ENCODE results near the gene BHMT.

The BHMT gene

GRCh38 chr5:79111387-79111959, at the start of gene BHMT:
TSS of gene BHMT (plus strand) at chr5:79111809. CDS start at chr5:79111886, 77 bp downstream.
- H3K4me1 ChIP-seq (ENCODE audit: low read depth, poor library complexity, severe bottlenecking): no peaks in the 10 kb centered on the region
- H3K36me3 ChIP-seq (ENCODE audit: insufficient read depth): no peaks in the 10 kb centered on the region
- TF ChIP-seq CTCF (conservative IDR thresholded peaks at IDR 0.05; ENCODE audit: low read depth, low read length): no peak
- no peak within 1 kb of the TSS for H2AFZ ChIP-seq (ENCODE audit: low read depth)
- no peak within 1 kb of the TSS for H3K9ac ChIP-seq
- no peaks in the 10 kb centered on the region for H3K27me3 ChIP-seq (ENCODE audit: insufficient read depth, low read depth)
- H4K20me1 ChIP-seq (ENCODE audit: insufficient read depth): no peaks in the 10 kb centered on the region
- H3K27ac ChIP-seq: no peak within 1 kb of the TSS
- H3K4me3 ChIP-seq (IDR thresholded peaks at IDR 0.05; ENCODE audit: insufficient read depth, low read depth, low read length): no peak within 1 kb of the TSS
- no peak within 1 kb of the TSS for H3K4me2 ChIP-seq
- H3K79me2 ChIP-seq (ENCODE audit: insufficient read depth, low read depth): no peaks in the 10 kb centered on the region

- H3K4me3 ChIP-seq (IDR thresholded peaks at IDR 0.05; ENCODE audit: insufficient read depth, low read depth, low read length): no peak overlapping the region
- H3K27me3 ChIP-seq (ENCODE audit: insufficient read depth, low read depth): no peaks in the 10 kb centered on the region
- H3K27ac ChIP-seq: no peak overlapping the region
- no peaks in the 10 kb centered on the region for H4K20me1 ChIP-seq (ENCODE audit: insufficient read depth)
- H3K9ac ChIP-seq: no peak overlapping the region
- TF ChIP-seq CTCF (conservative IDR thresholded peaks at IDR 0.05; ENCODE audit: low read depth, low read length): no peak
- H3K79me2 ChIP-seq (ENCODE audit: insufficient read depth, low read depth): no peaks in the 10 kb centered on the region
- no peak overlapping the region for H2AFZ ChIP-seq (ENCODE audit: low read depth)
- no peaks in the 10 kb centered on the region for H3K36me3 ChIP-seq (ENCODE audit: insufficient read depth)
- H3K4me1 ChIP-seq (ENCODE audit: low read depth, poor library complexity, severe bottlenecking): no peaks in the 10 kb centered on the region
- no peak overlapping the region for H3K4me2 ChIP-seq
Measured at GRCh38 chr5:79062436-79062835, 49.2 kb upstream of the BHMT start.

GRCh38 chr5:79069488-79070349, 41.9 kb upstream of the BHMT start, which contains the start of the genes BHMT2 and DMGDH:
TSS of gene BHMT2 (plus strand) at chr5:79069767. CDS start at chr5:79069783, 16 bp downstream.
TSS of gene DMGDH (minus strand) at chr5:79069674. CDS start at chr5:79069620, 54 bp downstream.
- no peak within 1 kb of the TSS for H3K4me2 ChIP-seq
- TF ChIP-seq CTCF (conservative IDR thresholded peaks at IDR 0.05; ENCODE audit: low read depth, low read length): no peak
- H4K20me1 ChIP-seq (ENCODE audit: insufficient read depth): no peaks in the 10 kb centered on the region
- no peaks in the 10 kb centered on the region for H3K27me3 ChIP-seq (ENCODE audit: insufficient read depth, low read depth)
- no peaks in the 10 kb centered on the region for H3K4me1 ChIP-seq (ENCODE audit: low read depth, poor library complexity, severe bottlenecking)
- no peak within 1 kb of the TSS for H3K27ac ChIP-seq
- no peak within 1 kb of the TSS for H3K9ac ChIP-seq
- no peaks in the 10 kb centered on the region for H3K79me2 ChIP-seq (ENCODE audit: insufficient read depth, low read depth)
- H3K36me3 ChIP-seq (ENCODE audit: insufficient read depth): no peaks in the 10 kb centered on the region
- H2AFZ ChIP-seq (ENCODE audit: low read depth): no peak within 1 kb of the TSS
- H3K4me3 ChIP-seq (IDR thresholded peaks at IDR 0.05; ENCODE audit: insufficient read depth, low read depth, low read length): no peak within 1 kb of the TSS

GRCh38 chr5:79070350-79070667, 41.3 kb upstream of the BHMT start:
- no peak overlapping the region for H2AFZ ChIP-seq (ENCODE audit: low read depth)
- TF ChIP-seq CTCF (conservative IDR thresholded peaks at IDR 0.05; ENCODE audit: low read depth, low read length): no peak
- no peaks in the 10 kb centered on the region for H3K27me3 ChIP-seq (ENCODE audit: insufficient read depth, low read depth)
- H3K79me2 ChIP-seq (ENCODE audit: insufficient read depth, low read depth): no peaks in the 10 kb centered on the region
- H3K4me2 ChIP-seq: no peak overlapping the region
- no peak overlapping the region for H3K27ac ChIP-seq
- H3K4me3 ChIP-seq (IDR thresholded peaks at IDR 0.05; ENCODE audit: insufficient read depth, low read depth, low read length): no peak overlapping the region
- no peaks in the 10 kb centered on the region for H4K20me1 ChIP-seq (ENCODE audit: insufficient read depth)
- no peaks in the 10 kb centered on the region for H3K36me3 ChIP-seq (ENCODE audit: insufficient read depth)
- no peak overlapping the region for H3K9ac ChIP-seq
- H3K4me1 ChIP-seq (ENCODE audit: low read depth, poor library complexity, severe bottlenecking): no peaks in the 10 kb centered on the region
